GM12891 (cell line): Measurements from ENCODE around the gene SLC16A9.

Experiments
- PAX5 ChIP-seq: IDR thresholded peaks from 2 replicates; pipeline ENCODE4 v1.6.1; 2011; ENCODE audit warnings: low read length, moderate library complexity, mild to moderate bottlenecking; ENCODE audit not compliant: insufficient read depth, severe bottlenecking
- POLR2A ChIP-seq: IDR thresholded peaks from 2 replicates; pipeline ENCODE4 v1.6.1; 2011; ENCODE audit warnings: low read depth, low read length, control low read depth

DNA sequence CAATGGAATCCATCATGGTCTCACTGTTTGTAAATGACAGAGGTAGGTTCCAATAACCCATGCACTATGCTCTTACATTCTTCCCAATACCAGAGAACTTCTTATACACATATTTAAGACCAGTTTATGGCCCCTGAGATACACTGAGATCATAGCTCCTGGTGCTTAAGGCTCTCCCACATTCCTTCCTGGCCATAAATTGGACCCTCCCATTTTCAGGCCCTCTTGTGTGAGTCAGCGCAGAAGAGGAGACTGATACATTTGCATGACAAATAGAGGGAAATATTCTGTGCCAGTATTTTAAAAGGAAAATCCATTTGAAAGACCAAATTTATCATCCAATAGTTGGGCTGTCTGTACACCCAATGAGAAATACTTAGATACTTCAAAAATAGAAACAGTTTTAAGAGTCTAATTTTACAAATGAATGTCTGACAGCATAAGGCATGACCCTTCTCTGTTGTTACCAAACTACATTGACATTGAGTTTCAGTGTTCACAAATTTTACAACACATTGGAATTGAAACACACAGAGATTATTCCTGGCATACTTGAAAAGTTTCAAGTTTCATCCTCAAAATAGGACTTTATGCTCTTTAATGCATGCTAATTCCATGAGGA, 35.3 kb downstream of the SLC16A9 start:
- TF ChIP-seq POLR2A, result no peak
- TF ChIP-seq PAX5, result no peak
